Smooth muscle cell (in vitro differentiated cells): ENCODE data around the gene GPI. TPM values are rescaled to one million over a fixed set of nuclear protein-coding genes. Genes with fewer than 3 reads are reported as not detected.
A peak's percentile ranks its signal among the peaks of the same experiment; 100 is the strongest.

ENCODE experiments used
- DNase-seq: peaks from one replicate; lab custom pipeline; 2025; ENCODE audit not compliant: unreplicated experiment; lab: John Stamatoyannopoulos, UW
- H2AFZ ChIP-seq: fragments of 200-600 bp; sonication (generic); 2 replicates; pipeline ENCODE4 v1.6.0; 2016; ENCODE audit warnings: antibody characterized with exemption, low read depth, mild to moderate bottlenecking
- H3F3A ChIP-seq: fragments of 200-600 bp; sonication (generic); 2 replicates; pipeline ENCODE4 v1.6.0; 2017; ENCODE audit warnings: antibody characterized with exemption, low read depth
- H3K27ac ChIP-seq: fragments of 200-600 bp; sonication (generic); 2 replicates; pipeline ENCODE4 v1.5.1; 2016; ENCODE audit warnings: low read depth, mild to moderate bottlenecking
- H3K27me3 ChIP-seq: fragments of 200-600 bp; sonication (generic); 2 replicates; pipeline ENCODE4 v1.6.1; 2016; ENCODE audit warnings: low read depth, mild to moderate bottlenecking
- H3K36me3 ChIP-seq: fragments of 200-600 bp; sonication (generic); 2 replicates; pipeline ENCODE4 v1.5.1; 2016; ENCODE audit warnings: low read depth
- H3K4me1 ChIP-seq: fragments of 200-600 bp; sonication (generic); 2 replicates; pipeline ENCODE4 v1.5.1; 2016; ENCODE audit warnings: low read depth
- H3K4me2 ChIP-seq: fragments of 200-600 bp; sonication (generic); 2 replicates; pipeline ENCODE4 v1.6.0; 2016; ENCODE audit warnings: mild to moderate bottlenecking
- H3K4me3 ChIP-seq: fragments of 200-600 bp; sonication (generic); 2 replicates; pipeline ENCODE4 v1.5.1; 2016; ENCODE audit warnings: mild to moderate bottlenecking
- H3K79me2 ChIP-seq: fragments of 200-600 bp; sonication (generic); 2 replicates; pipeline ENCODE4 v1.6.0; 2016; ENCODE audit warnings: low read depth, mild to moderate bottlenecking
- H3K9ac ChIP-seq: fragments of 200-600 bp; sonication (generic); 2 replicates; pipeline ENCODE4 v1.6.0; 2016; ENCODE audit warnings: low read depth
- H3K9me3 ChIP-seq: fragments of 200-600 bp; sonication (generic); replicated peaks from 2 replicates; pipeline ENCODE4 v1.5.1; 2016; ENCODE audit warnings: low read depth
- H4K20me1 ChIP-seq: fragments of 200-600 bp; sonication (generic); 2 replicates; pipeline ENCODE4 v1.6.0; 2016; ENCODE audit warnings: low read depth
- CTCF ChIP-seq: fragments of 200-600 bp; sonication (generic); IDR thresholded peaks from 2 replicates; pipeline ENCODE4 v1.5.1; 2017; ENCODE audit warnings: borderline replicate concordance, mild to moderate bottlenecking, antibody characterized with exemption; ENCODE audit not compliant: insufficient read depth, poor library complexity, severe bottlenecking
- WGBS: methylation state at CpG from one replicate; pipeline ENCODE4 v1.1.7; 2016; ENCODE audit warnings: low lambda C conversion rate; 5-methylcytosine and 5-hydroxymethylcytosine counted together
- polyA plus RNA-seq: library from polyadenylated mRNA; unstranded; fragments of >200 nt; fragmentation: Nextera tagmentation; extraction: Ambion mirVana; gene quantifications from 2 replicates; pipeline ENCODE4 v1.2.1, GENCODE V29; 2016
- total RNA-seq: library from RNA; depleted of rRNA; stranded (reverse); fragments of >200 nt; gene quantifications from 2 replicates; pipeline ENCODE4 v1.2.3, GENCODE V29; 2014

The GPI gene
- total and polyA plus RNA-seq, 2 experiments from 2014 or later: 132 to 233 TPM

GRCh38 chr19:34317311-34317927, 47.6 kb upstream of the GPI start:
- no peak for DNase-seq
- Histone ChIP-seq H3K27ac (peak overlapping the region; percentile 72), H3K9me3 (no peaks in the 10 kb centered on the region), H3K79me2 (peaks cover 30% of the 10 kb centered on the region), H3K4me3 (no peak overlapping the region), H3K4me2 (no peak overlapping the region), H3K4me1 (peaks cover 13% of the 10 kb centered on the region), H3K9ac (no peak overlapping the region), H3K36me3 (no peaks in the 10 kb centered on the region), H3F3A (no peaks in the 10 kb centered on the region), H2AFZ (no peak overlapping the region), H4K20me1 (peaks cover 47% of the 10 kb centered on the region), H3K27me3 (no peaks in the 10 kb centered on the region)
- 86% methylated on average over 6 of the region's 6 CpGs for WGBS
- no peak for TF ChIP-seq CTCF

- no peak overlapping the region for H3K4me2 ChIP-seq
- DNase-seq: no peak
- H3K36me3 ChIP-seq: no peaks in the 10 kb centered on the region
- WGBS: 73% methylated on average over 3 of the region's 3 CpGs
- no peaks in the 10 kb centered on the region for H3K27me3 ChIP-seq
- H3K9me3 ChIP-seq: no peaks in the 10 kb centered on the region
- peaks cover 13% of the 10 kb centered on the region for H3K4me1 ChIP-seq
- peak overlapping the region; percentile 60 for H3K27ac ChIP-seq
- H3K9ac ChIP-seq: no peak overlapping the region
- no peak overlapping the region for H3K4me3 ChIP-seq
- no peak overlapping the region for H2AFZ ChIP-seq
- H4K20me1 ChIP-seq: peaks cover 44% of the 10 kb centered on the region
- TF ChIP-seq CTCF: no peak
- peaks cover 24% of the 10 kb centered on the region for H3K79me2 ChIP-seq
- no peaks in the 10 kb centered on the region for H3F3A ChIP-seq
Measured at GRCh38 chr19:34319230-34319585, 45.8 kb upstream of the GPI start.

- no peak for DNase-seq
- 82% methylated on average over 11 of the region's 11 CpGs for WGBS
- peak overlapping the region; percentile 60 for H3K27ac ChIP-seq
- H3K4me1 ChIP-seq: peaks cover 13% of the 10 kb centered on the region
- H3K36me3 ChIP-seq: no peaks in the 10 kb centered on the region
- H3K4me2 ChIP-seq: no peak overlapping the region
- H3K79me2 ChIP-seq: peaks cover 21% of the 10 kb centered on the region
- no peaks in the 10 kb centered on the region for H3K27me3 ChIP-seq
- no peaks in the 10 kb centered on the region for H3F3A ChIP-seq
- no peak for TF ChIP-seq CTCF
- peaks cover 42% of the 10 kb centered on the region for H4K20me1 ChIP-seq
- H3K9ac ChIP-seq: no peak overlapping the region
- H3K4me3 ChIP-seq: no peak overlapping the region
- H2AFZ ChIP-seq: no peak overlapping the region
- H3K9me3 ChIP-seq: no peaks in the 10 kb centered on the region
Measured at GRCh38 chr19:34319785-34320184, 45.2 kb upstream of the GPI start.

- Histone ChIP-seq H4K20me1 (peaks cover 37% of the 10 kb centered on the region), H3K27me3 (no peaks in the 10 kb centered on the region), H3F3A (no peaks in the 10 kb centered on the region), H3K9me3 (no peaks in the 10 kb centered on the region), H3K36me3 (no peaks in the 10 kb centered on the region), H3K4me3 (no peak overlapping the region), H3K4me2 (no peak overlapping the region), H3K79me2 (peaks cover 21% of the 10 kb centered on the region), H3K27ac (peak overlapping the region; percentile 60), H3K4me1 (peaks cover 13% of the 10 kb centered on the region), H2AFZ (no peak overlapping the region), H3K9ac (no peak overlapping the region)
- no peak for DNase-seq
- no peak for TF ChIP-seq CTCF
- WGBS: 70% methylated on average over 7 of the region's 7 CpGs
Measured at GRCh38 chr19:34320277-34320676, 44.7 kb upstream of the GPI start.
